HG03039 (cell line): ENCODE data around the gene GADD45GIP1.
"Not testable (repeated sequence)": the region's sequence is repeated elsewhere in the genome, so short reads cannot be mapped to it uniquely, and the experiment has no call there.

Experiments
- ATAC-seq: cut with Tn5 transposase; IDR thresholded peaks from one replicate; pipeline ENCODE4 v1.9.1; 2021; ENCODE audit warnings: mild to moderate bottlenecking, moderate library complexity; ENCODE audit not compliant: unreplicated experiment

The GADD45GIP1 gene

GRCh38 chr19:12965017-12965811 lies 8.2 kb upstream of the GADD45GIP1 start:
- ATAC-seq: no peak

DNA sequence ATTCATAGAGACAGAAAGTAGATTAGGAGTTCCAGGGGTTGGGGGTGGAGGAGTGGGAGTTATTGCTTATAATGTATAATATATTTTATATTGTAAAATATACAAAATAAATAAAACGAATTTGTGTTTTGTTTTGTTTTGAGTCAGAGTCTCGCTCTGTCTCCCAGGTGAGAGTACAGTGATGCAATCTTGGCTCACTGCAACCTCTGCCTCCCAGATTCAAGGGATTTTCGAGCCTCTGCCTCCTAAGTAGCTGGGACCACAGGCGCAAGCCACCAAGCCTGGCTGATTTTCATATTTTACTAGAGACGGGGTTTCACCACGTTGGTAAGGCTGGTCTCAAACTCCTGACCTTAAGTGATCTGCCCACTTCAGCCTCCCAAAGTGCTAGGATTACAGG lies 2.5 kb upstream of the GADD45GIP1 start:
- ATAC-seq: no peak

- not testable (repeated sequence) for ATAC-seq
Measured at GRCh38 chr19:12957389-12957952, 448 bp upstream of the GADD45GIP1 start.

GRCh38 chr19:12955996-12956395 lies 1.0 kb downstream of the GADD45GIP1 start:
- no peak for ATAC-seq

DNA sequence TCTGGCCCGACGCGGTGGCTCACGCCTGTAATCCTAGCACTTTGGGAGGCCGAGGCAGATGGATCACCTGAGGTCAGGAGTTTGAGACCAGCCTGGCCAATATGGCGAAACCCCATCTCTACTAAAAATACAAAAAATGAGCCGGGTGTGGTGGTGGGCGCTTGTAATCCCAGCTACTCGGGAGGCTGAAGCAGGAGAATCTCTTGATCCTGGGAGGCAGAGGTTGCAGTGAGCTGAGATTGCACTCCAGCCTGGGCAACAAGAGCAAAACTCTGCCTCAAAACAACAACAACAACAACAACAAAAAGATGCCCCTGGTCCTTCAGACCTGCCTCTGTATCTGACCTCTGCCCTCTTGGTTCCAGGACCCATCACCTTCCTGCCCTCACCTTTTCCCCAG lies 1.4 kb downstream of the GADD45GIP1 start:
- ATAC-seq: not testable (repeated sequence)

- no peak for ATAC-seq
Measured at GRCh38 chr19:12954612-12954962, 2.4 kb downstream of the GADD45GIP1 start.

GRCh38 chr19:12953799-12954611 lies 3.0 kb downstream of the GADD45GIP1 start:
- no peak for ATAC-seq

GRCh38 chr19:12953138-12953798 lies 3.8 kb downstream of the GADD45GIP1 start:
- no peak for ATAC-seq

GRCh38 chr19:12952488-12953137 lies 4.4 kb downstream of the GADD45GIP1 start:
- ATAC-seq: no peak

DNA sequence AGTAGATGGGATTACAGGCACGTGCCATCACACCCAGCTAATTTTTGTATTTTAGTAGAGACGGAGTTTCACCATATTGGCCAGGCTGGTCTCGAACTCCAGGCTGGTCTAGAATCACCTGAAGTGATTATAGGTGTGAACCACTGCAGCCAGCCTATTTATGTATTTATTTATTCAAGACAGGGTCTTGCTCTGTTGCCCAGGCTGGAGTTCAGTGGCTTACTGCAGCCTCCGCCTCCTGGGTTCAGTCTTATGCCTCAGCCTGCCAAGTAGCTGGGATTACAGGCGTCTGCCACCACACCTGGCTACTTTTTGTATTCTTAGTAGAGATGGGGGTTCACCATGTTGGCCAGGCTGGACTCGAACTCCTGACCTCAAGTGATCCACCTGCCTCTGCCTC lies 5.0 kb downstream of the GADD45GIP1 start:
- ATAC-seq: not testable (repeated sequence)

GRCh38 chr19:12949363-12950283 lies 7.4 kb downstream of the GADD45GIP1 start:
- ATAC-seq: no peak

DNA sequence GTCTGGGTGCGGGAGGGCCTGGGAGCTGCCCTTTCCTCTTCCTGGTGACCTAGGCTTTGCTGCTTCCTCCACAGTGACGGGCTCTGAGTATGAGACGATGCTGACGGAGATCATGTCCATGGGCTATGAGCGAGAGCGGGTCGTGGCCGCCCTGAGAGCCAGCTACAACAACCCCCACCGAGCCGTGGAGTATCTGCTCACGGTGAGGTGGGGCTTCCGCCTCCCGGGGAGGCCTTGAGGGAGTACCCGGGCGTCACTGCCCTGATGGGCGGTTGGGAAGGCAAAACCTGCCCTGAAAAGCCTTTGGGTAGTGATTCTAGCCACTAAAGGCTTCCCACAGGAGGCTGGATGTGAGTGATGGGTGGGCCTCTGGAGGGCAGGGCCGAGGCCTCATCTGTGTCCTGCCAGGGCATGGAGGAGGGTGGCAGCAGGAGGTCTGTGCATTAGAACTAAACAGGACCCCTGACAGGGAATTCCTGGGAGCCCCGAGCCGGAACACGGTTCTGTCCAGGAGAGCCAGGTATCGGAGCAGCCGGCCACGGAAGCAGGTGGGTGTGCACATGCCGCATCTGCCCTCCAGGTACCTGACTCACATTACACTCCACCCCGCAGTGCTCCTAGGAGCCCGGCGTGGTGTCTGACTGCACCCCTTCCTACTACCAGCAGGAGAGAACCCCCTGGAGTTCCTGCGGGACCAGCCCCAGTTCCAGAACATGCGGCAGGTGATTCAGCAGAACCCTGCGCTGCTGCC lies 8.2 kb downstream of the GADD45GIP1 start:
- ATAC-seq: no peak

GRCh38 chr19:12947702-12948611 lies 9.1 kb downstream of the GADD45GIP1 start:
- ATAC-seq: no peak

DNA sequence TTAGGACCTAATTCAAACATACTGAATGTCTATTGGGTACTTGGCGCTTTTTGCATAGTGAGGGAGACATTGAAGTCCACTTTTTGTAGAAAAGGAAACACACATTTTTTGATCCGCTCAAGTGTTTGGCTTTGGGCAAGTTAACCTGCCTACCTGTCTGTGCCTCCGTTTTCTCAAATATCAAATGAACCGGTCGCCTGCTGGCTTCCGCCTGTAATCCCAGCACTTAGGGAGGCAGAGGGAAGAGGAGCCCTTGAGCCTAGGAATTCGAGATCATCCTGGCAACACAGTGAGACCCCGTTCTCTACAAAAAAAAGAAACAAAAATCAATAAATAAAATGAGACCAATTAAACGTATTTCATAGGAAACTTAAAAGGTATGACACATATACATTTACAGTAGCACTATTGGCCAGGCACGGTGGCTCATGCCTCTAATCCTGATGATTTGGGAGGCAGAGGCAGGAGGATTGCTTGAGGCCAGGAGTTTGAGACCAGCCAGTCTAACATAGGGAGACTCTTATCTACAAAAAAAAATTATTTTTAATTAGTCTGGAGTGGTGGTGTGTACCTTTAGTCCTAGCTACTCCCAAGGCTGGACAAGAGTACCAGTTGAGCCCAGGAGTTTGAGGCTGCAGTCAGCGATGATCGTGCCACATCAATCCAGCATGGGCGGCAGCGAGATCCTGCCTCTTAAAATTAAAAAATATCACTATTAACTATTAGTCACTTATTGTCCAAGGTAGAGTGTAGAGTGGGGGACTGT lies 10.1 kb downstream of the GADD45GIP1 start:
- ATAC-seq: no peak

DNA sequence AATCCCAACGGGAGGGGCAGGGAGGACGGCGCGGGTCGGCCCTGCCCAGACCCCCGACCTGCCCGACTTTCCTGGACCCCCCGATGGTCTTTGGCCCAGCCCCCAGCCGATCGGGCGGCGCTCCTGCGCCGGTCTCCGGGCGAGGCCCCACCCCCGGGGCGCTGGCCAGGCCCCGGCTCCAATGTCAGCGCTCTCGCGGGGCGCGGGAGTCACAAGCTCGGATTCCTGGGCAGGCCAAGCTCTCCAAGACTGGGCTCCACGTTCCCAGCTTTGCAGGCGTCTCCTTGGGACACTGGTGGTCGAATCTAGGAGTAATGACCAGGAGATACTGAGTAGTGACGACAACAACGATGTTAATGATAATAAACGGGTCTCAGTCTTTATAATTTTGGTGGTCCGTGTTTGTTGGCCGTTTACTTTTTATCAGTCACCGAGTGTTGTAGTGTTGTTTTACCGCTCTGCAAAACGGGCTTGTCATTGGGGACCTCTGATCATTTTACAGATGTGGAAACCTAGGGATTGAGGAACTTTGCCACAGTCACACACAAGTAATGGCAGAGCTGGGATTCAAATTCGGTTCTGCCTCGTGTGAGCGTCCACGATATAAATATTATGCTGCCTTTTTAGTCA lies 10.8 kb downstream of the GADD45GIP1 start:
- peak; percentile 28 for ATAC-seq

DNA sequence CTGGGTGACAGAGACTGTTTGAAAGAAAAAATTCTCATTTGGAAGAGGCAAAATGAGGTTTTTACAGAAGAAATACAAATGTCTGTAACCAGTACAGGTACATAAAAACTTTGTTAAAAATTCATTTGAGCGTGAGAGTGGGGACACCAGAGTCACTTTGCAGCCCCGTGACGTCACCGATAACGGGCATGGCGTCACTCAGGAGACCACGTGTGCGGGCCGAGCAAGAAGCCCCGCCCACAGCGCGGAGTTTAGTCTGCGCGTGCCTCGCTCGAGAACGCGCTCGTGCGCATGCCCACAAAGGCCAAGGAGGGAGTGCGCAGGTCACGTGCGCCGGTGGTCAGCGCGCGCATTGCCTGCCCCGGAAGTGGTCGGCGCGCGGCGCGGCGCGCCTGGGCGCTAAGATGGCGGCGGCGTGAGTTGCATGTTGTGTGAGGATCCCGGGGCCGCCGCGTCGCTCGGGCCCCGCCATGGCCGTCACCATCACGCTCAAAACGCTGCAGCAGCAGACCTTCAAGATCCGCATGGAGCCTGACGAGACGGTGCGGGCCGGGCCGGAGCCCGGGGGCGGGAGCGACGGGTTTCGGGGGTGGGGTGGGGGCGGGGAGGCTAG lies 11.4 kb downstream of the GADD45GIP1 start, which contains the start of gene RAD23A:
RAD23A (plus strand) TSS at position 384 of the 613 bp plus-strand sequence; CDS start at position 471, 87 bp downstream.
- ATAC-seq: peak; percentile 73
